CD4-positive, alpha-beta T cell (primary cell): Measurements from ENCODE around the gene TMEM242. TPM values are rescaled to one million over a fixed set of nuclear protein-coding genes. Genes with fewer than 3 reads are reported as not detected.

Experiments
- ATAC-seq: fragments of 200-7000 bp; cut with Tn5 transposase; one replicate; pipeline ENCODE4 v1.10.0; 2022; ENCODE audit warnings: mild to moderate bottlenecking; ENCODE audit not compliant: poor library complexity
- CTCF ChIA-PET: fragments of 350-600 bp; sonication (Branson Sonifier 250); formaldehyde crosslinking; loops from one replicate; lab custom pipeline; 2021; ENCODE audit warnings: antibody characterized with exemption, inconsistent platforms; lab: Charles Lee
- POLR2A ChIA-PET: fragments of 350-600 bp; sonication (Branson Sonifier 250); formaldehyde crosslinking; loops from one replicate; lab custom pipeline; 2021; ENCODE audit warnings: antibody characterized with exemption, inconsistent platforms; lab: Charles Lee
- DNase-seq, 14 experiments: peaks; one replicate each; pipeline ENCODE4 v3.0.0-alpha.2; 2013 to 2020; ENCODE audit warnings: mixed read lengths in 2 of 14
- H3K27ac ChIP-seq, 2 donors: one replicate each; pipeline versions ENCODE4 v1.5.1 to v1.7.0; 2013; ENCODE audit warnings: low read length in 2 of 2, low read depth in 1 of 2, mild to moderate bottlenecking in 1 of 2
- H3K27me3 ChIP-seq, 2 experiments: 1 replicate in 1 of 2; 2 replicates in 1 of 2; pipeline versions ENCODE4 v1.6.1 to v1.7.0; 2013; ENCODE audit warnings: low read length in 2 of 2, control low read depth in 1 of 2, mild to moderate bottlenecking in 1 of 2, moderate library complexity in 1 of 2; ENCODE audit not compliant: insufficient read depth in 2 of 2, control insufficient read depth in 1 of 2
- H3K36me3 ChIP-seq: one replicate; pipeline ENCODE4 v1.6.1; 2013; ENCODE audit warnings: low read length, control low read depth; ENCODE audit not compliant: insufficient read depth
- H3K4me1 ChIP-seq: one replicate; pipeline ENCODE4 v1.6.1; 2013; ENCODE audit warnings: low read length, control low read depth; ENCODE audit not compliant: insufficient read depth
- H3K4me3 ChIP-seq: one replicate; pipeline ENCODE4 v1.5.1; 2013; ENCODE audit warnings: mild to moderate bottlenecking, low read length, moderate library complexity
- H3K9me3 ChIP-seq, 2 experiments: 1 replicate in 1 of 2; 2 replicates in 1 of 2; pipeline versions ENCODE4 v1.6.1 to v1.7.0; 2013; ENCODE audit warnings: low read length in 2 of 2, mild to moderate bottlenecking in 2 of 2, control low read depth in 1 of 2, moderate library complexity in 1 of 2; ENCODE audit not compliant: control insufficient read depth in 1 of 2, insufficient read depth in 1 of 2
- H3K27ac Mint-ChIP-seq: one replicate; pipeline ENCODE4 v1.8.0; 2020; ENCODE audit warnings: mixed read lengths
- H3K27me3 Mint-ChIP-seq: one replicate; pipeline ENCODE4 v1.8.0; 2021; ENCODE audit warnings: mixed read lengths
- H3K36me3 Mint-ChIP-seq: one replicate; pipeline ENCODE4 v1.8.0; 2021; ENCODE audit warnings: low read depth, mixed read lengths
- H3K4me1 Mint-ChIP-seq: one replicate; pipeline ENCODE4 v1.8.0; 2021; ENCODE audit warnings: low read depth, mixed read lengths
- H3K4me3 Mint-ChIP-seq: one replicate; pipeline ENCODE4 v1.8.0; 2020; ENCODE audit warnings: mild to moderate bottlenecking, mixed read lengths
- H3K9me3 Mint-ChIP-seq: one replicate; pipeline ENCODE4 v1.8.0; 2020; ENCODE audit warnings: mixed read lengths
- CTCF ChIP-seq: fragments of 200-600 bp; IDR thresholded peaks from one replicate; pipeline ENCODE4 v1.8.0; 2022; ENCODE audit warnings: antibody characterized with exemption, mild to moderate bottlenecking
- intact Hi-C, 2 experiments: fragments of 100-400 bp; cut with DNase I in 1 of 2; cut with micrococcal nuclease in 1 of 2; formaldehyde crosslinking; loops; one replicate each; pipeline versions ENCODE4 v1.15.1 to v1.9.0; 2023 to 2025; cut with DNase I, micrococcal nuclease
- total RNA-seq, 174 experiments: library from RNA in 2 of 174; stranded (reverse) in 2 of 174; gene quantifications; one replicate each; pipeline ENCODE4 v1.2.3 and lab custom pipeline; 2021 to 2026

The TMEM242 gene
- total RNA-seq, 2 experiments from 2014 or later: 13.6 to 15.6 TPM

GRCh38 chr6:157316871-157317814 is 6.2 kb downstream of the TMEM242 start:
- H3K4me1 Mint-ChIP-seq: peaks cover 22% of the 10 kb centered on the region
- DNase-seq: peak in 2 of 14 experiments; percentile 60 to 68
- no peak overlapping the region for H3K4me3 ChIP-seq
- ChIA-PET CTCF (interaction anchor here (1.2 kb wide), 1 partner anchor 349 kb away, joined by 3 read pairs; no protein-coding TSS in a partner anchor), POLR2A (no interaction called here)
- no peak overlapping the region for H3K27ac ChIP-seq
- H3K9me3 Mint-ChIP-seq: no peaks in the 10 kb centered on the region
- H3K27me3 ChIP-seq: no peaks in the 10 kb centered on the region
- peaks cover 60% of the 10 kb centered on the region for H3K36me3 Mint-ChIP-seq
- H3K27me3 Mint-ChIP-seq: no peaks in the 10 kb centered on the region
- no peak overlapping the region for H3K27ac Mint-ChIP-seq
- intact Hi-C loops: loop anchor here (5.0 to 10.0 kb wide), 3 partner anchors 578 to 758 kb away; no protein-coding TSS in a partner anchor
- H3K36me3 ChIP-seq: peaks cover 51% of the 10 kb centered on the region
- no peak for ATAC-seq
- no peak for TF ChIP-seq CTCF
- H3K9me3 ChIP-seq: no peaks in the 10 kb centered on the region
- H3K4me1 ChIP-seq: peaks cover 3% of the 10 kb centered on the region
- H3K4me3 Mint-ChIP-seq: no peak overlapping the region

DNA sequence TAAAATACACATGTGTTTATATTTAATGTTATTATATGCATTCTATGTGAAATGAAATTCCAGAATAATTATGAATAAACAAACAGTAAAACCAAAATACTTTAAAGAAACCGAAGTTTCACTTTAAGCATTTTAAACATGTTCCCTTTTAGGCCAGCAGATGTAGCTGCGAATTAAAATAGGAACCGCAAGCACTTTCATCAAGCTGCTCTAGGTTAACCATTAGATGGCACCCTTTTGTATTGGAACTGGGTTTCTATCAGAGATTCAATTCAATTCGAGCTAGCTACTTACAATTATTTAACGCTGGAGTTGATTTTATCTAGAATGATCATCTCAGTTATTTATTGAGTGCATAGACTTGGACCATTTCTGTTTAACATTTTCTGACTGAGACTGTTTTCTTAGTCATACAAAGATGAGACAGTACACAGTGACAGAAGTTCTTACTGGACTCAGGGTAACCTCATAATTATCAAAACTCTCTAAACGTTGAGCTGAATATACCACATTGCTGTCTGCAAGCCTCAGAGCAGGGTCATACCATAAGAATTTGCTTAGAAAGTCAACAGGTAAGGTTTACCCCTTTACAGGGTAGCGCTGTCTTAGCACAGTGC is 8.5 kb downstream of the TMEM242 start:
- Histone ChIP-seq H3K4me1 (peaks cover 3% of the 10 kb centered on the region), H3K9me3 (no peaks in the 10 kb centered on the region), H3K36me3 (peaks cover 52% of the 10 kb centered on the region), H3K27me3 (no peaks in the 10 kb centered on the region), H3K4me3 (no peak overlapping the region), H3K27ac (no peak overlapping the region)
- TF ChIP-seq CTCF: peak; percentile 90
- Mint-ChIP-seq H3K27me3 (no peaks in the 10 kb centered on the region), H3K4me1 (peaks cover 15% of the 10 kb centered on the region), H3K36me3 (peaks cover 62% of the 10 kb centered on the region), H3K4me3 (no peak overlapping the region), H3K27ac (no peak overlapping the region), H3K9me3 (no peaks in the 10 kb centered on the region)
- ChIA-PET CTCF (interaction anchor here (0.6 to 1.8 kb wide), 9 partner anchors 9 to 758 kb away, joined by 3 to 10 read pairs (median 5); partner anchors contain the start of gene TMEM242), POLR2A (interaction anchor here (1.5 kb wide), 1 partner anchor 9 kb away, joined by 17 read pairs; the partner anchor contains the start of gene TMEM242)
- DNase-seq (peak in 4 of 14 experiments; percentile 25 to 79 (median 73)), ATAC-seq (peak; percentile 98)
- intact Hi-C loops: loop anchor here (1.0 to 10.0 kb wide), 8 partner anchors 66 to 760 kb away; partner anchors contain the start of gene ZDHHC14 (in 1 of the 2)
